Esophagus muscularis mucosa (tissue), 4 donors: ENCODE measurements around the gene ASCL2. TPM values are rescaled to one million over a fixed set of nuclear protein-coding genes. Genes with fewer than 3 reads are reported as not detected.
A peak's percentile ranks its signal among the peaks of the same experiment; 100 is the strongest.

Experiments
- DNase-seq: peaks from one replicate; pipeline ENCODE4 v3.0.0-alpha.2; 2017; ENCODE audit errors: extremely low spot score
- H3K27ac ChIP-seq, 4 donors: fragments of 200-600 bp; sonication (generic); replicated peaks in 1 of 4; 1 replicate in 3 of 4; 2 replicates in 1 of 4; pipeline ENCODE4 v1.5.1; 2016 to 2019; ENCODE audit warnings: mild to moderate bottlenecking in 1 of 4
- H3K27me3 ChIP-seq, 4 donors: fragments of 200-600 bp; sonication (generic); one replicate each; pipeline versions ENCODE4 v1.5.1 to v1.6.0; 2016 to 2019
- H3K36me3 ChIP-seq, 4 donors: fragments of 200-600 bp; sonication (generic); one replicate each; pipeline ENCODE4 v1.5.1; 2016 to 2019
- H3K4me1 ChIP-seq, 4 donors: fragments of 200-600 bp; sonication (generic); one replicate each; pipeline ENCODE4 v1.5.1; 2016 to 2019
- H3K4me3 ChIP-seq, 4 donors: fragments of 200-600 bp; sonication (generic); 1 replicate in 2 of 4; 2 replicates in 2 of 4; pipeline ENCODE4 v1.5.1; 2016 to 2019; ENCODE audit warnings: mild to moderate bottlenecking in 4 of 4, moderate library complexity in 1 of 4
- H3K9me3 ChIP-seq, 4 donors: fragments of 200-600 bp; sonication (generic); 1 replicate in 3 of 4; 2 replicates in 1 of 4; pipeline ENCODE4 v1.5.1; 2016 to 2019
- CTCF ChIP-seq, 3 experiments: fragments of 200-600 bp in 2 of 3; fragments of 450-650 bp in 1 of 3; sonication (generic) in 2 of 3; IDR thresholded peaks; one replicate each; pipeline ENCODE4 v1.5.1; 2017 to 2019; ENCODE audit warnings: antibody characterized with exemption in 3 of 3, mild to moderate bottlenecking in 2 of 3, moderate library complexity in 1 of 3
- EP300 ChIP-seq: sonication (generic); formaldehyde crosslinking; IDR thresholded peaks from one replicate; pipeline ENCODE4 v1.6.1; 2017; ENCODE audit warnings: antibody characterized with exemption
- POLR2A ChIP-seq: fragments of 450-650 bp; IDR thresholded peaks from one replicate; pipeline ENCODE4 v1.6.1; 2017; ENCODE audit warnings: antibody characterized with exemption, moderate library complexity, mild to moderate bottlenecking, low read depth
- POLR2AphosphoS5 ChIP-seq, 2 donors: sonication (generic); formaldehyde crosslinking; IDR thresholded peaks; one replicate each; pipeline ENCODE4 v1.6.1; 2017; ENCODE audit warnings: antibody characterized with exemption in 2 of 2
- WGBS: methylation state at CpG from one replicate; pipeline ENCODE4 v1.1.5; 2018; 5-methylcytosine and 5-hydroxymethylcytosine counted together
- intact Hi-C: fragments of 100-400 bp; cut with DNase I; formaldehyde crosslinking; loops from one replicate; pipeline ENCODE4 v1.15.1; 2023
- total RNA-seq, 4 donors: library from RNA; depleted of rRNA; stranded (reverse); fragments of >200 nt; gene quantifications; one replicate each; pipeline versions ENCODE4 v1.1.0 to v1.2.1, GENCODE V29; 2016

ASCL2 gene
- total RNA-seq, 4 donors from 2014 or later, result 0.32 to 0.83 (median 0.42) TPM; not detected in 1

GRCh38 chr11:2280208-2280607 lies 9.8 kb upstream of the ASCL2 start:
- intact Hi-C loops, result no loop called here
- Histone ChIP-seq H3K9me3 (peaks cover 0 to 16% (median 7%) of the 10 kb centered on the region in 4 donors), H3K27me3 (peaks cover 0 to 30% (median 0%) of the 10 kb centered on the region in 4 donors)

GRCh38 chr11:2277933-2278523 lies 7.6 kb upstream of the ASCL2 start:
- Histone ChIP-seq H3K4me1 (no peaks in the 10 kb centered on the region), H3K27ac (no peak overlapping the region), H3K4me3 (no peak overlapping the region), H3K27me3 (peaks cover 0 to 32% (median 0%) of the 10 kb centered on the region in 4 donors), H3K9me3 (peaks cover 0 to 14% (median 7%) of the 10 kb centered on the region in 4 donors), H3K36me3 (no peaks in the 10 kb centered on the region)
- DNase-seq, result peak; percentile 74
- intact Hi-C loops, result no loop called here
- 78% methylated on average over 6 of the region's 6 CpGs for WGBS
- TF ChIP-seq POLR2AphosphoS5 (IDR thresholded peaks at IDR 0.05) (no peak), EP300 (no peak), CTCF (IDR thresholded peaks at IDR 0.05) (no peak), POLR2A (no peak)

More at GRCh38 chr11:2280208-2280607, 9.8 kb upstream of the ASCL2 start:
- no peak for DNase-seq
- TF ChIP-seq EP300, result no peak
- no peak for TF ChIP-seq CTCF (IDR thresholded peaks at IDR 0.05)
- no peak for TF ChIP-seq POLR2A
- no peak for TF ChIP-seq POLR2AphosphoS5 (IDR thresholded peaks at IDR 0.05)
- Histone ChIP-seq H3K27ac (no peak overlapping the region), H3K4me3 (no peak overlapping the region), H3K4me1 (no peaks in the 10 kb centered on the region), H3K36me3 (no peaks in the 10 kb centered on the region)
- WGBS, result 82% methylated on average over 2 of the region's 2 CpGs

- no peak overlapping the region for H3K4me3 ChIP-seq
- no peak for DNase-seq
- TF ChIP-seq POLR2A, result no peak
- no peak for TF ChIP-seq EP300
- TF ChIP-seq CTCF (IDR thresholded peaks at IDR 0.05), result no peak
- TF ChIP-seq POLR2AphosphoS5 (IDR thresholded peaks at IDR 0.05), result no peak
- H3K27me3 ChIP-seq, result peaks cover 0 to 43% (median 3%) of the 10 kb centered on the region in 4 donors
- 51% methylated on average over 6 of the region's 6 CpGs for WGBS
- no peaks in the 10 kb centered on the region for H3K36me3 ChIP-seq
- H3K9me3 ChIP-seq, result peaks cover 0 to 14% (median 3%) of the 10 kb centered on the region in 4 donors
- H3K27ac ChIP-seq, result no peak overlapping the region
- intact Hi-C loops, result no loop called here
- H3K4me1 ChIP-seq, result no peaks in the 10 kb centered on the region
Observed at GRCh38 chr11:2277008-2277346, 6.6 kb upstream of the ASCL2 start.

- H3K27ac ChIP-seq, result no peak overlapping the region
- no peak overlapping the region for H3K4me3 ChIP-seq
- TF ChIP-seq EP300 (no peak), POLR2AphosphoS5 (IDR thresholded peaks at IDR 0.05) (no peak), CTCF (IDR thresholded peaks at IDR 0.05) (no peak), POLR2A (no peak)
- DNase-seq, result peak; percentile 77
- H3K9me3 ChIP-seq, result peaks cover 0 to 14% (median 3%) of the 10 kb centered on the region in 4 donors
- intact Hi-C loops, result no loop called here
- WGBS, result 84% methylated on average over 13 of the region's 14 CpGs
- peaks cover 0 to 48% (median 7%) of the 10 kb centered on the region in 4 donors for H3K27me3 ChIP-seq
- no peaks in the 10 kb centered on the region for H3K36me3 ChIP-seq
- H3K4me1 ChIP-seq, result no peaks in the 10 kb centered on the region
Observed at GRCh38 chr11:2276280-2277007, 6.1 kb upstream of the ASCL2 start.
